Cortex of kidney (tissue), 1 donor: ENCODE data around the gene C12orf56.
A peak's percentile ranks its signal among the peaks of the same experiment; 100 is the strongest.
"Not testable (repeated sequence)": the region's sequence is repeated elsewhere in the genome, so short reads cannot be mapped to it uniquely, and the experiment has no call there.

Source experiments
- DNase-seq: peaks from one replicate; lab custom pipeline; 2025; lab: John Stamatoyannopoulos, UW

C12orf56 gene

GRCh38 chr12:64236549-64236948 is 154.0 kb downstream of the C12orf56 start:
- DNase-seq, result no peak

GRCh38 chr12:64232196-64232595 is 158.4 kb downstream of the C12orf56 start:
- no peak for DNase-seq

DNA sequence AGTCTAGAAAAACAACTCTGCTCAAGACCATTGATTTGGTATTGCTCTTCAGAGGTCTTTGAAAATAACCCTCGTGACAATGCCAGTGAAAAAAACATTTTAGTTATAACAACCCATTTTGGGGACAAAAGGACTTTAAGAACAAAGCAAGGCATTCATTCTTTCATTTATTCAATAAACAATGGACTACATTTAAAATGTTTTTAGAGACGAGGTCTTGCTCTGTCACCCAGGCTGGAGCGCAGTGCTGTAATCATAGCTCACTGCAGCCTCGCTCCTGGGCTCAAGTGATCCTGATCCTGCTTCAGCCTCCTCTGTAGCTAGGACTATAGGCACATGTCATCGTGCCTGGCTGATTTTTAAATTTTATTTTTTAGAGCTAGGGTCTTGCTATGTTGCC is 160.8 kb downstream of the C12orf56 start:
- DNase-seq, result no peak

DNA sequence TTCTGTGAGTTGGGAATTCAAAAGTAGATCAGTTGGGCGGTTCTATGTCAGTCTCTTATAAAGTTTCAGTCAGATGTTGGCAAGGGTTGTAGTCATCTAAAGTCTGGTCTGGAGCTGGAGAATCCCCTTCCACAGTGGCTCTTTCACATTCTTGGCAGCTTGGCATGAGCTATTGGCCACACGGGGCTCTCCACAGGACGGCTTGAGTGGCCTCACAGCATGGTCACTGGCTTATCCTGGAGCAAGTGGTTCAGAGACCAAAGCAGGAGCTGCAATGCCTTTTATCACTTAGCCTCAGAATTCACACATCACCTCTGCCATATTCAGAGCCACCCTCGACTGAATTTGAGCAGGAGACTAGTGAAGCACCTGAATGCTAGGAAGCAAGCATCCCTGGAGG is 161.3 kb downstream of the C12orf56 start:
- DNase-seq, result no peak

DNA sequence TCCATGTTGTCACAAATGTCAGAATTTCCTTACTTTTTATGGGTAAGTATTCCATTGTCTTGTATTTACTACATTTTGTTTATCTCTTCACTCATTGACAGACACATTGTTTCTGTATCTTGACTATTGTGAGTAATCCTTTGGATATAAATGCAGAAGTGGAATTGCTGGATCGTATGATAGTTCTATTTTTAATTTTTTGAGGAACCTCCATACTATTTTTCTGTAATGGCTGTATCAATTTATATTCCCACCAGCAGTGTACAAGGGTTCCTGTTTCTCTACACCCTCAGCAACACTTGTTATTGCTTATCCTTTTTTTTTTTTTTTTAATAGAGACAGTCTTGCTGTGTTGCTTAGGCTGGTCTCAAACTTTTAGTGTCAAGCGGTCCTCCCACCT is 164.9 kb downstream of the C12orf56 start:
- DNase-seq, result no peak

GRCh38 chr12:64222009-64222765 is 168.4 kb downstream of the C12orf56 start, which contains the start of gene KICS2:
Gene KICS2 (minus strand): TSS chr12:64222296. CDS start chr12:64222237, 59 bp downstream.
- DNase-seq, result peak; percentile 58

GRCh38 chr12:64221651-64222008 is 168.9 kb downstream of the C12orf56 start:
- no peak for DNase-seq

- DNase-seq, result no peak
Measured at GRCh38 chr12:64220046-64220445, 170.5 kb downstream of the C12orf56 start.

DNA sequence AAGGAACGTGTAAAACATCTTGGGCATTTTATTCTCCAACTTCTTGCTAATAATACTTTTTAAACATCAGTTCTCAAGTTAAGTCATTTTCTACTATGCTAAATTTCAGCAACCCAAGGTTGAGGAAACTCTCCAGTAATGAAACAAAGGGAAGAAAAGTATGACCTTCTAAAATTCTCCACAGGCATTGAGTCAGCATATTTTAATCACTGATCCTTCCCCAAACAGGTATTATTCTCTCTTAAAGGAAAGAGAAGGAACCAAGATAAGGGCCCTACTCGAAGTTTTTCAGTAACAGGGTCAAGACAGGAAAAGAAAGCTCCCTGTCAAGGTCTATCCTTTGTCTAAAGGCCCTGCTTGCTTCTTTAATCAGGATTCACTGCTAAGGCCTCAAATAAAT is 171.4 kb downstream of the C12orf56 start:
- no peak for DNase-seq

GRCh38 chr12:64218597-64218996 is 172.0 kb downstream of the C12orf56 start:
- DNase-seq, result no peak

GRCh38 chr12:64217643-64218042 is 172.9 kb downstream of the C12orf56 start:
- DNase-seq, result not testable (repeated sequence)

GRCh38 chr12:64216239-64216638 is 174.3 kb downstream of the C12orf56 start:
- DNase-seq, result no peak
